Measurements from ENCODE around the gene CNTN4.

Gene CNTN4

DNA sequence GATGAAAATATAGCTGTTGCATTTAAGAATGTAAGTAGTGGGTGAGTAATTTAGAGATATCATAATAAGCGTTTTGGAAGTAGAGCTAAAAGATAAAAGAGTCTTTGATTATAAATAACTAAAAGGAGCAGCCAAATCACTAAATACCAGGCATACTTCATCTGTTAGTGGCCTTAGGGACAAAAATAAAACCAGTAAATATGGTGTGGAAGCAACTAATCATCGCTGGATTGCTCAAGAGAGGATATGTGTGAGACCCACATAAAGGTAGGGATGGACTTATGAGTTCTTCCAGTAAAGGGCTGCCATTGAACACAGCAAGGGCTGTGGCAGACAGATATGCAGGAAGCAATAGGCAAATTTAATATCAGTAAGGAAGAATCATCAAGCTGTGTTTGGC lies 356.2 kb downstream of the CNTN4 start:
- Histone ChIP-seq H3K27me3 (ENCODE audit: insufficient read depth, low read depth, severe bottlenecking) (no peaks in the 10 kb centered on the region), H3K36me3 (no peaks in the 10 kb centered on the region), H3K4me3 (ENCODE audit: low read depth, low read length) (no peak overlapping the region), H3K9me3 (ENCODE audit: severe bottlenecking) (no peaks in the 10 kb centered on the region), H3K27ac (no peak overlapping the region)
- DNase-seq = no peak
- TF ChIP-seq, protein P1, sequence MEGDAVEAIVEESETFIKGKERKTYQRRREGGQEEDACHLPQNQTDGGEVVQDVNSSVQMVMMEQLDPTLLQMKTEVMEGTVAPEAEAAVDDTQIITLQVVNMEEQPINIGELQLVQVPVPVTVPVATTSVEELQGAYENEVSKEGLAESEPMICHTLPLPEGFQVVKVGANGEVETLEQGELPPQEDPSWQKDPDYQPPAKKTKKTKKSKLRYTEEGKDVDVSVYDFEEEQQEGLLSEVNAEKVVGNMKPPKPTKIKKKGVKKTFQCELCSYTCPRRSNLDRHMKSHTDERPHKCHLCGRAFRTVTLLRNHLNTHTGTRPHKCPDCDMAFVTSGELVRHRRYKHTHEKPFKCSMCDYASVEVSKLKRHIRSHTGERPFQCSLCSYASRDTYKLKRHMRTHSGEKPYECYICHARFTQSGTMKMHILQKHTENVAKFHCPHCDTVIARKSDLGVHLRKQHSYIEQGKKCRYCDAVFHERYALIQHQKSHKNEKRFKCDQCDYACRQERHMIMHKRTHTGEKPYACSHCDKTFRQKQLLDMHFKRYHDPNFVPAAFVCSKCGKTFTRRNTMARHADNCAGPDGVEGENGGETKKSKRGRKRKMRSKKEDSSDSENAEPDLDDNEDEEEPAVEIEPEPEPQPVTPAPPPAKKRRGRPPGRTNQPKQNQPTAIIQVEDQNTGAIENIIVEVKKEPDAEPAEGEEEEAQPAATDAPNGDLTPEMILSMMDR (IDR thresholded peaks at IDR 0.05; ENCODE audit: low read depth, low read length) = no peak

DNA sequence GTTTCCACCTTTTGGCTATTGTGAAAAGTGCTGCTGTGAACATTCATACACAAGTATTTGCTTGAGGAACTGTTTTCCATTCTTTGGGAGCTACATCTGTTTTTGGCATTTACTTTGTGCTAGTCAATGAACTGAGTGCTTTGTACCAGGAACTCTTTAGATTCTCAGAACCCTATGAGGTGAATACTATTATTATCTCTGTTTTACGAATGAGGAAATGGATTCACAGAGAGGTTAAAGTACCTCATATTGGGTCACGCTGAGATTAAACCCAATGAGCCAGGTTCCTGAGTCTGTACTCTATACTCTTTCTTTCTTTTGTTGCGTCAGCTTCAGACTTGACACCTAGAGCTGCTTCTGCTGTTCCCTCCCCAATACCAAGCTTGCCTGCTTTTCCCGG lies 358.1 kb downstream of the CNTN4 start:
- no peaks in the 10 kb centered on the region for H3K27me3 ChIP-seq (ENCODE audit: insufficient read depth, low read depth, severe bottlenecking)
- TF ChIP-seq, protein P1 (IDR thresholded peaks at IDR 0.05; ENCODE audit: low read depth, low read length) = no peak
- no peak overlapping the region for H3K27ac ChIP-seq
- H3K9me3 ChIP-seq (ENCODE audit: severe bottlenecking) = no peaks in the 10 kb centered on the region
- DNase-seq = no peak
- no peak overlapping the region for H3K4me3 ChIP-seq (ENCODE audit: low read depth, low read length)
- no peaks in the 10 kb centered on the region for H3K36me3 ChIP-seq

DNA sequence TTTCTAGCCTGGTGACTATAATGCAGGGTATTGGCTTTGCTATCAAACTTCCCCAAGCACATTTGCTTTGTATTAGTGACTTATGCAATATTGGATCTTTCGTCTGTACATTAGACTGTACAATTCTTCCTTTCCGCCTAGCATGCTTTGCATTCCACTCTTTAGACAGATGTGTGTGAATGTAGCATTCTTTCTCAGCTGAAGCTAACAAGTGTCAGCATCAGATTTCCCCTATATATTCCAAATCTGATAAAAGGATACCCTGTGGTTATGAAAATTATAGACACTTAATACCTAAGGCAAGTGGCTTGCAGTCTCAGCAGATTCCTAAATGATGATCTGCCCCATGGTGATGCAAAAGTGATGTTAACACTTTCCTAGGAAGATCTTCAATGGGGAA lies 360.1 kb downstream of the CNTN4 start:
- Histone ChIP-seq H3K27me3 (ENCODE audit: insufficient read depth, low read depth, severe bottlenecking) (no peaks in the 10 kb centered on the region), H3K36me3 (no peaks in the 10 kb centered on the region), H3K27ac (no peak overlapping the region), H3K4me3 (ENCODE audit: low read depth, low read length) (no peak overlapping the region), H3K9me3 (ENCODE audit: severe bottlenecking) (no peaks in the 10 kb centered on the region)
- TF ChIP-seq, protein P1 (IDR thresholded peaks at IDR 0.05; ENCODE audit: low read depth, low read length) = no peak
- DNase-seq = no peak

DNA sequence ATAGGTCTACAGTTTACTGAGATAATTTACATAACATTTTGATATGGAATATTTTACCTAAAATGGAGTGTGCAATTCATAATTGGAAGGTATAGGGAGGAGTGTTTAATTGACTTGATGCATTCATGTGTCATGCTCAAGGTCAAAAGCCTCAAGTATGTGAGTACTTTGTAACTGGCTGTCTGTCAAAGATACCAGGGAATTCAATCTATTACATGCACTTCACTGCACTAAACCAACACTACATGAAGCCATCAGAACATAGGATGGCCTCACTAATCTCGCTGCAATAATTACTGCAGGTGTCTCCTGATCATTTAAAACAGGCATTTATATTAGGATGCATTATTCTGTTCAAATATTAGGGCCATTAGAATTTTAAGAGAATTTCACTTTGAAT lies 367.2 kb downstream of the CNTN4 start:
- no peaks in the 10 kb centered on the region for H3K27me3 ChIP-seq (ENCODE audit: insufficient read depth, low read depth, severe bottlenecking)
- H3K9me3 ChIP-seq (ENCODE audit: severe bottlenecking) = no peaks in the 10 kb centered on the region
- no peaks in the 10 kb centered on the region for H3K36me3 ChIP-seq
- no peak overlapping the region for H3K4me3 ChIP-seq (ENCODE audit: low read depth, low read length)
- TF ChIP-seq, protein P1 (IDR thresholded peaks at IDR 0.05; ENCODE audit: low read depth, low read length) = no peak
- no peak for DNase-seq
- H3K27ac ChIP-seq = no peak overlapping the region

DNA sequence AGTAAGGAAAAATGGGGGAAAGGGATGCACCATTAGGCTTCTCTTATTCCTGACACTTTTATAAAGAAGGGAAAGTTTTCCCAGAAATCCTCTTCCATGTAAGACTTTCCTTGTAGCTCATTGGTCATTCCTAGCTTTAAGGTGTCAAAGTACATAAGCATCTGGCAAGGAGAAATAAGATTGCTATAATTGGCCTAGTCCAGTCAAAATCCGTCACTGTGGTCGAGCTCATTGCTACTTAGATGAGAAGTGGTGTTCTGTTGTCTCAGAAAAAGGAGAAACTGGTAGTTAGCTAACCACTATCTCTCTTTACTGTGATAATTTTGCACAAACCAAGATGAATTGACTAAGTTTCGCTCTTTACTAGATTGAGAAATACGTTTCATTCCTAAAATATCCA lies 370.1 kb downstream of the CNTN4 start:
- no peaks in the 10 kb centered on the region for H3K9me3 ChIP-seq (ENCODE audit: severe bottlenecking)
- no peaks in the 10 kb centered on the region for H3K36me3 ChIP-seq
- no peaks in the 10 kb centered on the region for H3K27me3 ChIP-seq (ENCODE audit: insufficient read depth, low read depth, severe bottlenecking)
- H3K4me3 ChIP-seq (ENCODE audit: low read depth, low read length) = no peak overlapping the region
- no peak for DNase-seq
- no peak overlapping the region for H3K27ac ChIP-seq
- TF ChIP-seq, protein P1 (IDR thresholded peaks at IDR 0.05; ENCODE audit: low read depth, low read length) = no peak

DNA sequence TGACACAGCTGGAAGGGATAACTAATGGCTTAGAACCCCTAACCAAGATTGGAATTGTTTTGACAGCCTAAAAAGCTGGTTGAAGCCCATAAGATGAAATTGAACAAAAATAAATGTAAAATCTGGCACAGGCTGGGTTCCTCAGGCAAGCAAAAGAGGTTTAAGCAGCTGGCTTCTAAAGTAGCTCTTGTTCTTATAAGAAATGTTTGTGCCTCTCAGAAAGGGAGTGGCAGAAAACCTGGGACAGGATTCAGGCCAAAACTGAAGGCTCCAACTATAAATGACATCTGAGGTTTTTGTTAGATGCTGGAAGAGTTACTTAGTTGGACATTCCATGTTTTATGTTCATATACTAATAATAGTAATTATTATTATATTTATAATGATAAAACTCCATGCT lies 378.3 kb downstream of the CNTN4 start:
- H3K9me3 ChIP-seq (ENCODE audit: severe bottlenecking) = no peaks in the 10 kb centered on the region
- no peaks in the 10 kb centered on the region for H3K27me3 ChIP-seq (ENCODE audit: insufficient read depth, low read depth, severe bottlenecking)
- no peaks in the 10 kb centered on the region for H3K36me3 ChIP-seq
- H3K4me3 ChIP-seq (ENCODE audit: low read depth, low read length) = no peak overlapping the region
- DNase-seq = no peak
- TF ChIP-seq, protein P1 (IDR thresholded peaks at IDR 0.05; ENCODE audit: low read depth, low read length) = no peak
- no peak overlapping the region for H3K27ac ChIP-seq
